ENCODE results near the gene RYR1. TPM values are rescaled to one million over a fixed set of nuclear protein-coding genes. Genes with fewer than 3 reads are reported as not detected.
"Not testable (repeated sequence)": the region's sequence is repeated elsewhere in the genome, so short reads cannot be mapped to it uniquely, and the experiment has no call there.

RYR1 gene
- total RNA-seq, 2 donors from 2014 or later: 0.84 to 3.3 TPM

DNA sequence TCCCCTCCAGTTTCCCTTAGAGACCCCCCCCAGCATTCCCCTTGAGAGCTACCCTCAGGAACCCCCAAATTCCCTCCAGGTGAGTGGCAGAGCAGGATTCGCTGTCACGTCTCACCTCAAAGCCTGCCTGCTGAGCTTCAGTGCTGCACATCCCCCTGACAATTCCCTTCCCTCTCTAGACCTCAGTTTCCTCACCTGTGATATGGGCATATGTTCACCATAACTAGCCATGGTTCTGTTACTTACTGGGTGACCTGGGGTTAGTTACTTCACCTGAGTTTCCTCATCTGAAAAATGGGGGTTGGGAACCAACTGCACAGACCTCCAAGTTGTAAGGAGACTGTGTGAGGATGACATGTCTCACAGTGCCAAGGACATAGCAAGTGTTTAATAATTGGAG is 75.5 kb downstream of the RYR1 start:
- no peaks in the 10 kb centered on the region for H3K36me3 Mint-ChIP-seq (ENCODE audit: low read depth)
- WGBS, 2 experiments (ENCODE audit: insufficient coverage in 1 of 2, insufficient read length in 1 of 2): 96 to 100% methylated on average over 2 of the region's 2 CpGs

DNA sequence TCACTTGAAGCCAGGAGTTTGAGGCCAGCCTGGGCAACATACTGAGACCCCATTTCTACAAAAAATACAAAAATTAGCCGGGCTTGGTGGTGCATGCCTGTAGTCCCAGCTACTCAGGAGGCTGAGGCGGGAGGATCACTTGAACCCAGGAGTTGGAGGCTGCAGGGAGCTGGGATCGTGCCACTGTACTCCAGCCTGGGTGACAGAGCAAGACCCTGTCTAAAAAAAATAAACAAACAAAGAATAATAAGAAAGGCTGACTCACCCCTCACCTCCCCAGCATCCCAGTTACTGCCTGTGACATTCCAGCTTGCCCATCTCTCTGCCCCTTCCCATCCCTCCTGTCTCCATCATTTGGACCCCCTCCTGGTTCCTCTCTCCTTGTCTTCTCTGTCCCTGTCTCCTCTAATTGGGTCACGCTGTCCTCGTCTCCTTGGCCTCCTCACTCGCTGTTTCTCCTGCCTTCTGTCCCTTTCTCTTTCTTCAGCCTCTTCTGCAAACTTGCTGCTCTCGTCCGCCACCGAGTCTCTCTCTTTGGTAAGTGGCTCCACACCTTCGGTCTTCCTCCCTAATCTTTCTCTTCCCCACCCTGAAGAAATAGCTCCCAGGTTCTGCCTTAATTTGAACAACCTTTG is 77.7 kb downstream of the RYR1 start:
- no peak for DNase-seq
- Histone ChIP-seq H3K4me3 (ENCODE audit: low read length) (no peak overlapping the region), H3K4me1 (ENCODE audit: control insufficient read depth, insufficient read depth, low read length) (no peaks in the 10 kb centered on the region), H3K9me3 (ENCODE audit: control insufficient read depth, low read length) (no peaks in the 10 kb centered on the region), H3K27me3 (ENCODE audit: control insufficient read depth, insufficient read depth, low read length, poor library complexity, severe bottlenecking) (no peaks in the 10 kb centered on the region), H3K36me3 (ENCODE audit: control insufficient read depth, insufficient read depth, low read length) (no peaks in the 10 kb centered on the region), H3K9ac (ENCODE audit: extremely low read depth, low read length, poor library complexity, severe bottlenecking) (no peak overlapping the region), H3K27ac (ENCODE audit: low read depth, low read length) (no peak overlapping the region)
- Mint-ChIP-seq H3K9me3 (no peaks in the 10 kb centered on the region), H3K4me3 (no peak overlapping the region), H3K27ac (no peak overlapping the region), H3K27me3 (ENCODE audit: insufficient read depth) (peaks cover 3% of the 10 kb centered on the region), H3K36me3 (ENCODE audit: low read depth) (no peaks in the 10 kb centered on the region), H3K4me1 (no peaks in the 10 kb centered on the region)
- WGBS, 2 experiments (ENCODE audit: insufficient coverage in 1 of 2, insufficient read length in 1 of 2): 90 to 94% methylated on average over 8 to 10 of the region's 10 CpGs
- TF ChIP-seq CTCF (conservative IDR thresholded peaks at IDR 0.05): no peak

More for the DNA sequence above, 75.5 kb downstream of the RYR1 start:
- H3K9me3 Mint-ChIP-seq: no peaks in the 10 kb centered on the region
- no peak overlapping the region for H3K27ac Mint-ChIP-seq
- no peak overlapping the region for H3K4me3 Mint-ChIP-seq
- Histone ChIP-seq H3K27ac (ENCODE audit: low read depth, low read length) (no peak overlapping the region), H3K9ac (ENCODE audit: extremely low read depth, low read length, poor library complexity, severe bottlenecking) (no peak overlapping the region), H3K36me3 (ENCODE audit: control insufficient read depth, insufficient read depth, low read length) (no peaks in the 10 kb centered on the region), H3K9me3 (ENCODE audit: control insufficient read depth, low read length) (no peaks in the 10 kb centered on the region), H3K4me3 (ENCODE audit: low read length) (no peak overlapping the region), H3K27me3 (ENCODE audit: control insufficient read depth, insufficient read depth, low read length, poor library complexity, severe bottlenecking) (no peaks in the 10 kb centered on the region), H3K4me1 (ENCODE audit: control insufficient read depth, insufficient read depth, low read length) (no peaks in the 10 kb centered on the region)
- H3K4me1 Mint-ChIP-seq: no peaks in the 10 kb centered on the region
- H3K27me3 Mint-ChIP-seq (ENCODE audit: insufficient read depth): peaks cover 5% of the 10 kb centered on the region
- no peak for DNase-seq
- no peak for TF ChIP-seq CTCF (conservative IDR thresholded peaks at IDR 0.05)

DNA sequence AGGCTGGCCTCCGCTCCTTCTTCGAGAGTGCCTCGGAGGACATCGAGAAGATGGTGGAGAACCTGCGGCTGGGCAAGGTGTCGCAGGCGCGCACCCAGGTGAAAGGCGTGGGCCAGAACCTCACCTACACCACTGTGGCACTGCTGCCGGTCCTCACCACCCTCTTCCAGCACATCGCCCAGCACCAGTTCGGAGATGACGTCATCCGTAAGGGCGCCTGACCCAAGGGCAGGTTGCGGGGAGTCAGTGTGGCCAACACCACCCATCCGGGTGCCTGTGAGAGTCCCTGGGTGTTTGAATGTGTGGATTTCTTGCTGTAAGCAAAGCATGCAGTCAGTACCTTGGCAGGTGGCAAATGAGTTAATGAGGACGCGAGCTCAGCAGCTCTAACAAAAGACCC is 78.8 kb downstream of the RYR1 start:
- H3K9me3 Mint-ChIP-seq: no peaks in the 10 kb centered on the region
- no peak overlapping the region for H3K27ac Mint-ChIP-seq
- H3K4me3 ChIP-seq (ENCODE audit: low read length): no peak overlapping the region
- H3K4me1 ChIP-seq (ENCODE audit: control insufficient read depth, insufficient read depth, low read length): no peaks in the 10 kb centered on the region
- no peaks in the 10 kb centered on the region for H3K9me3 ChIP-seq (ENCODE audit: control insufficient read depth, low read length)
- no peaks in the 10 kb centered on the region for H3K36me3 Mint-ChIP-seq (ENCODE audit: low read depth)
- H3K27me3 Mint-ChIP-seq (ENCODE audit: insufficient read depth): no peaks in the 10 kb centered on the region
- no peaks in the 10 kb centered on the region for H3K4me1 Mint-ChIP-seq
- TF ChIP-seq CTCF (conservative IDR thresholded peaks at IDR 0.05): no peak
- no peak for DNase-seq
- WGBS, 2 experiments (ENCODE audit: insufficient coverage in 1 of 2, insufficient read length in 1 of 2): 95 to 98% methylated on average over 11 to 19 of the region's 19 CpGs
- no peak overlapping the region for H3K9ac ChIP-seq (ENCODE audit: extremely low read depth, low read length, poor library complexity, severe bottlenecking)
- no peak overlapping the region for H3K4me3 Mint-ChIP-seq
- no peaks in the 10 kb centered on the region for H3K36me3 ChIP-seq (ENCODE audit: control insufficient read depth, insufficient read depth, low read length)
- H3K27me3 ChIP-seq (ENCODE audit: control insufficient read depth, insufficient read depth, low read length, poor library complexity, severe bottlenecking): no peaks in the 10 kb centered on the region
- H3K27ac ChIP-seq (ENCODE audit: low read depth, low read length): no peak overlapping the region

- not testable (repeated sequence) for H3K36me3 Mint-ChIP-seq (ENCODE audit: low read depth); H3K9me3 ChIP-seq (ENCODE audit: control insufficient read depth, low read length); DNase-seq; H3K27me3 ChIP-seq (ENCODE audit: control insufficient read depth, insufficient read depth, low read length, poor library complexity, severe bottlenecking); H3K27me3 Mint-ChIP-seq (ENCODE audit: insufficient read depth); H3K36me3 ChIP-seq (ENCODE audit: control insufficient read depth, insufficient read depth, low read length); H3K9ac ChIP-seq (ENCODE audit: extremely low read depth, low read length, poor library complexity, severe bottlenecking); H3K4me3 ChIP-seq (ENCODE audit: low read length); H3K27ac Mint-ChIP-seq; H3K4me3 Mint-ChIP-seq; H3K4me1 Mint-ChIP-seq; H3K27ac ChIP-seq (ENCODE audit: low read depth, low read length); H3K4me1 ChIP-seq (ENCODE audit: control insufficient read depth, insufficient read depth, low read length); H3K9me3 Mint-ChIP-seq
- 90 to 91% methylated on average over 6 of the region's 6 CpGs for WGBS, 2 experiments (ENCODE audit: insufficient coverage in 1 of 2, insufficient read length in 1 of 2)
These were observed 79.7 kb downstream of the RYR1 start for GRCh38 chr19:38513156-38513555.
